Hindlimb muscle (tissue), 1 donor: ENCODE results near the gene EIF1AD. TPM values are rescaled to one million over a fixed set of nuclear protein-coding genes. Genes with fewer than 3 reads are reported as not detected.

Source experiments
- DNase-seq: peaks from one replicate; pipeline ENCODE4 v3.0.0-alpha.2; 2013
- polyA plus RNA-seq: library from polyadenylated mRNA; unstranded; fragments of 120-200 nt; gene quantifications from one replicate; pipeline ENCODE4 v1.2.1, GENCODE V29; 2013; ENCODE audit not compliant: insufficient read length

EIF1AD gene
- polyA plus RNA-seq, 1 donor, result 17.6 TPM

DNA sequence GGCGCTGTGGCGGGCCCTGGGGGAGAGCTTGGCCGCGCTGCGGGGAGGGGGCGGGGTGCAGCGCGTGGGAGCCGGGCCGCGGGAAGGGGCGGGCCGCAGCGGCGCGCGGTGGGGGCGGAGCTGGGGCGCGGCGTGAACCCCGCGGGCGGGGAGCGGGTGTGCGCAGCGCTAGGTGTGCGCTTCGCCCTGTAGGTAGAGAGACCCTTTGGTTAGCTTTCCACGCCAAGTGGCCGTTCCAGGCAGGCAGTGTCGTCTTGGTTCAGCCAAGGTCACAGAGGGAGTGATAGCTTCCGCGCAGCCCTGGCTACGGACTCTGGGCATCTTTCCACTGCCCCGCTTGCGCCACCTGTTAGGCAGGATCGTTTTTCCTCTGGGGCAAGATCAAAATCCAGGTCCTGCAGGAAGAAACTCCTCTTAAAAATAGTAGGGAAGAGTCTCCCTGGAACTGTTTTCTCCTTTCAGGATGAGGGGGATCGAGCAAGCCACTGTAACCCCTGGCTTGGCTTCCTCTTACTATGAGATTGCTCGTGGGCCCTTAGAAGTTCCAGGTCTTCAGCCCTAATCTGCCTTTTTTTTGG, 780 bp upstream of the EIF1AD start:
- DNase-seq, result no peak

DNA sequence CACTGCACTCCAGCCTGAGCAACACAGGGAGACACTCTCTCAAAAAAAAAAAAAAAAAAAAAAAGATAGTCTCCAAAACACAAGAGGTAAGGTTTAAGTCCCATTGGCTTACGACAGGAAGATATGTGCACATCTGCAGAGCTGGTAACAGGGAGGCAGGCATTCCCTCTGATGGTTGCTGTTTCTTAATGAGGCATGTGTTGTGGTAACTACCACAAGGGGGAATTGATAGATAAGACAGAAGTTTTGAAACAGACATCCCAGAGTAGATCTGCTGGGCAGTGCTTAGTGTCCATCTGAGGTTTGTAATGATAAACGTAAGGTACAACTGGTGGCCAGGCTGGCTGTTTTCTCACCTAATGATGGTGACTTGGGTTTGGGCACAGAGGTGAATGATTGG, 4.7 kb downstream of the EIF1AD start:
- no peak for DNase-seq

DNA sequence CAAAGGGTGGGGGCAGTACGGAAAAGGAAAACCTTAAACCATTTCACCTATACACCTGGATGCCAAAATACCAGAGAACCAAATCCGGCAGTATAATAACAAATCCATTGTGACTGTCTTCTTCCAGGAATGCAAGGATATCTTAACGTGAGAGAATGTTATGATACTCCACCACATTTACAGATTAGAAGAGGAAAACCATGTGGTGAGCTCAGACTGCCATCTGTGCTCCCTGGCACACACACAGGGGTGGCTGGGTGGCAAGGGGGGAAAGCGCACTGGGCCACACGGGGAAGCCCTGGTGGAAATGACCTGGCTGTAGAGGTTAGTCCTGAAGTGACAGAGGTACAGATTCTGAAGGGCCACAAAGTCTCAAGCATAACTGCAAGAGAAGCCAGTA, 9.9 kb downstream of the EIF1AD start:
- no peak for DNase-seq

DNA sequence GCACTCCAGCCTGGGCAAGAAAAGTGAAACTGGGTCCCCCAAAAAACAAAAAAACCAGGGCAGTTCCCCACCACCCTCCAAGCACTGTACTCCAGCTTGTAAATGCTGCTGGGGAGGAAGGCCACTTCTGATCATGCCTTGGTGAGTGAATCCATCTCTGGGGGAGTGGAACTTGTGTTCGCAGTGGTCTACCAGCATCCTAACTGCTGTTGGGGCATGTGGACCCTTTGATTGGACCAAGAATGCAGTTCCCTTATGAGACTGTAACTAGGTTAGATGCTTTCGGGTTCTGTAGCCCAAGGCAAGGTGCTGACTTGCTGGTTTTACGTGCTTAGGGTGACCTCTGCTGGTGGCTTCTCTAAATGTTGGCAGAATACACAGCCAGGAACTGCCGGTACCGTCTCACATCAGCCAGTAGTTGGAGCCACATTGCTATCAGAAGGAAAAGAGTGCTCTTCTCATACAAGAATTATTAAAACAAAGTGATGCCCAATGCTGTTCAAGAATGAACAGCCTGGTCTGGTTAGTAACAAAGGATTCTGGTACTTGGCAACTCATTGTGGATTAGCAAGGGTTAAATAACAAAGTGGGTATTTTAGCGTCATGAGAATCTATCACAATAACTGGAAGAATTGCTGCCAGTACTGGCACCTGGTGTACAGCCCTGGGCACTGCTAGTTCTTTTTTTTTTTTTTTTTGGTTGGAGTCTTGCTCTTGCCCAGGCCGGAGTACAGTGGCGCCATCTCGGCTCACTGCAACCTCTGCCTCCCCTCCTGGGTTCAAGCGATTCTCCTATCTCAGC, 13.0 kb downstream of the EIF1AD start:
- peak; percentile 93 for DNase-seq

DNA sequence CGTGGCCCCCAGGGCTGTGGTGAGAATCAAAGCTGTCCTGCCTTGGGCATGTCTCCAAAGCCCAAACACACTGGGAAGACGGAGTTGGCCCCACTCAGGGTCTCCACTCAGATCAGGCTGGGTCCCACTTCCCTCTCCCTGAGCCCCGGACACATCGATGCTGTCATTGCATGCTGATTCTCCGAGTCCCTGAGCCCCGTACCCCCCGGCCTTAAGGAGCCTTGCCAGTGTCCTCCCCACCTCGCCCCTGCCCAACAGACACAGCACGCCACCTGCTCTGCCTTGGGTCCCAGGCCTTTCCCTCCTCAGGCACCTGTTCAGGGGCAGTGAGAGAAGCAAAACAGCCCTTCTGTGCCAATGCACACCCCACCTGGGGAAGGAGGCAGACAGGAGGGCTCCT, 14.6 kb downstream of the EIF1AD start:
- DNase-seq, result no peak

DNA sequence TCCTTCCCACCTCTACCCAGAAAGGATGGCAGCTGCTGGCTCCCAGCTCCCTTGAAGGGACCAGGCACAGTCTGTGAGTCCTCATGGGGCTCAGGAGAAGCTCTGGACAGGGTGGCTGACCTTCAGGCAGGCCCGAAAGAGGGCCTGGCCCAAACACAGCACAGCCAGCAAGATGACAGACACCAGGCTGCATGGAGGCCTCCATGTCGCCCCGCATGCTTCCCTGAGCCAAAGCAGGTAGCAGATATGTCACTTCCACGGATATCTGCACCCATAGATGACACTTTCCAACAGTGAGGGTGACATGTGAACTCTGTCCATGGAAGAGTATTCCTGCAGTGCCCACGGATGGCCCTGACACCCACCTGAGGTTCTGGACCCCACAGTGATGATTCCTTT, 18.4 kb downstream of the EIF1AD start:
- no peak for DNase-seq

DNA sequence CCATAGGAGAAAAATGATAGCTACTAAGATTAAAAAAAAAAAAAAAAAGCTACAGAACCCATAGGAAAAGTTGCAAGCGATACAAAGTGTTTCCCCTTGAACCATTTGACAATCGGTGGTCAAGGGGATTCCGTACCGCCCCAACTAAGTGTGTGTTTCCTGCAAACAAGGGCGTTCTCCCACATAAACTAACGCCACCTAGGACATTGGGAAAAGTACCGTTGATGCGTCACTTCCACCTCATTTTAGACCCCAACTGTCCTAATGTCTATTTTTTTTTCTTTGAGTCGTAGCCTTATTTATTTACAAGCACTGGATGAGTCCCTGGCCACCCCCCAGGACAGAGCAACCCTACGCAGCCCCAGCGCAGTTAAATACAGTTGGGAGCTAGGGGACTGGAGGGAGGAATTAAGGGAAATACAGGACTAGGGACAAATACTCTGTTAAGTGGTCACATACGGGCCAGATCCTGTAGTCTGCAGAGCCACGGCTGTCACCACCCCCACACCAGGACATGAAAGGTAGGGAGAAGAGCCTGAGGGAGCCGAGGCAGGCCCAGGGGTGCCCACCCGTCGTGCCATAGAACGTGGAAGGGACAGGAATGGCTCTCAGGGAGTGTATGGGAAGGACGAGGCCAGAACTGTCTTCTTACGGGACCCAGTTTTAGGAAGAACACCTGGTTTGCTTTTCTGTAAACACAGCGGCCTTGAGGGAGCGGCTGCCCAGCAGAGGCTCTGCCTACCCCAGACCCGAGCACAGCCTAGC, 19.0 kb downstream of the EIF1AD start:
- DNase-seq, result no peak

DNA sequence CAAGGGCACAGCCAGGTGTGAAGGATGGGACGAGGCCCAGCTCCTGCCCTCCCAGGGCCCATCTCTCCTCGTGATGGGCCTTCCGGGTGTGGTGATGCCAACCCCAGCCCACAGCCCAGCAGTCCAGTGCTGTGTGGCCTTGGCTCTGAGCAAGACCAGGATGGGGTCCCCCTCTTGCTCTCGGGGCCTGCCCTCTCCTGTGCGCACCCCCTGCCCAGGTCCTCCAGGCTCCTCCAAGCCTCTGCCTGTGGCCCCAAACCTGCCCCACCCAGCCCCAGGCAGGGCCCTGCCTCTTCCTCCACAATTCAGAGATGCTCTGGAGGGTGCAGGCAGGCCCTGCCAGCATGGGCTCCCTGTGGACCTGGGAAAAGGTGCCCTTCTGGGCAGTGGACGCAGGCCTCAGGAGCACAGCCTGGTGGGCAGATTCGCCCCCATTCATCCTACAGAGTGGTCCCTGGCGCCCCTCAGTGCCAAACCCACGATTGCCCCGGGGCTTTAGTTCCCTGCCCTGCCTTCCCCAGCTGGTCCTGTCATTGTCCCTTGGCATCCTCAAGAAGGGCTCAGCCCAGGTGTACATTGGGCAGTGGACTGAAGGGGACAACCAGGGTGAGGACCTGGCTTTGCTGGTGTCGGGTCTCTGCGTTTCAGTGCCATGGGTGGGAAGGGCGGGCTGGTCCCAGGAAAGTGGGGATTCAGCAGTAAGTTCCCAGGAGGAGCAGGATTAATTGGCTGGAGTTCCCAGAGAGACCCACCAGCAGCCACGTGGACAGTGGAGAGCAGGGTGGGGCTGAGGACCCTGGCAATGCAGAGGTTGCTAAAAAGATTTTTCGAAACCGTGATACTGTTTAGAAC, 19.8 kb downstream of the EIF1AD start:
- no peak for DNase-seq

DNA sequence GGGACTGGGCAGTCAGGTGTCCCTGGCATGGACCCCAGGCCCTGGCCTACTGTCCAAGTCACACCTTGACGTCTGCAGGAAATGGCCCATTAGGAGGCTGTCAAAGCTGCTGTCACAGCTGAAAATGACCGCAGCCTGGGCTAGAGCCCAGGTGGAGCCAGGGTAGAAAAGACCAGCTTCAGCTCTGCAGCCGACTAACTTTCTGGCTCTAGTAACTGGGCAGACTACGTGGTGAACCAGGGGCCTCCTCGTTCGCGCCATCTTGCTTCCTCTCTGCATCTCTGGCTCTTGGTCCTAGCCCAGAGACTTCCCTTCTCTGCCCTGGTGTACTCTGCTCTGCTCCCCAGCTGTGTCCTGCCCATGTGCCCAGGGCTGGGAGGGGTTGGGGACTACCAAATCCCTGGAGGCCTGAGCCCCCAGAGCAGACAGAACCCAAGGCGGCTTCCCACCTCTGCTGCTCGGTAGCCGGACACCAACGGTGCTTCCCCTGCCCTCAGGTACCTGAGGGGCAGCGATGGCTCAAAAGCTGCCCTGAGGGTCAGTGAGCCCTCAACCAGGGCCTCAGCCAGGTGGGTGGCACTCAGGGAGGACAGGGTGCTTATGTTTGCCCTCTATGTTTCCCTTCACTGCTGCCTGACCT, 20.7 kb downstream of the EIF1AD start:
- DNase-seq, result no peak

DNA sequence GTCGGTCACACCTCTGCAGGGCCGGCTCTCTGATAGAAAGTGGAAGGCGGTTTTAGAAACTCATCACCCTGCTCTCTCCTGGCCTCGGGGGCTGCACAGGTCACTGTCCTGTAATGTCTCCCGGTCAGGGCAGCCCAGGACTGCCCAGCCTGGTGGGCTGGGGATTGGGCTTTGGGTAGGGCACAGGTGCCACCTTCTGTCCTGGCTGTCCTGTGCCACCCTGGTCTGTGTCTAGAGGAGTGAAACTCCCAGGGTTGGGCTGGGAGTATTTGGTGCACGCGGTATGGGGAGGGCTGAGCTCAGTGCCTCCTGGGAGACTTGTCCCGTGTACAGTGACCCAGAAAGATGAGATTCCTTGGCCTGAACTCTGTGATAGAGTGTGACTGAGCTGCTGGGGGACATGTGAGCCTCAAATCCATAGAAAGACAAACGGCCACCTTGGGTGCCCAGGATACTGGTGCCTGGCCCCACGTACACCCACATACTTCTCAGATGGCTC, 22.6 kb downstream of the EIF1AD start:
- no peak for DNase-seq

DNA sequence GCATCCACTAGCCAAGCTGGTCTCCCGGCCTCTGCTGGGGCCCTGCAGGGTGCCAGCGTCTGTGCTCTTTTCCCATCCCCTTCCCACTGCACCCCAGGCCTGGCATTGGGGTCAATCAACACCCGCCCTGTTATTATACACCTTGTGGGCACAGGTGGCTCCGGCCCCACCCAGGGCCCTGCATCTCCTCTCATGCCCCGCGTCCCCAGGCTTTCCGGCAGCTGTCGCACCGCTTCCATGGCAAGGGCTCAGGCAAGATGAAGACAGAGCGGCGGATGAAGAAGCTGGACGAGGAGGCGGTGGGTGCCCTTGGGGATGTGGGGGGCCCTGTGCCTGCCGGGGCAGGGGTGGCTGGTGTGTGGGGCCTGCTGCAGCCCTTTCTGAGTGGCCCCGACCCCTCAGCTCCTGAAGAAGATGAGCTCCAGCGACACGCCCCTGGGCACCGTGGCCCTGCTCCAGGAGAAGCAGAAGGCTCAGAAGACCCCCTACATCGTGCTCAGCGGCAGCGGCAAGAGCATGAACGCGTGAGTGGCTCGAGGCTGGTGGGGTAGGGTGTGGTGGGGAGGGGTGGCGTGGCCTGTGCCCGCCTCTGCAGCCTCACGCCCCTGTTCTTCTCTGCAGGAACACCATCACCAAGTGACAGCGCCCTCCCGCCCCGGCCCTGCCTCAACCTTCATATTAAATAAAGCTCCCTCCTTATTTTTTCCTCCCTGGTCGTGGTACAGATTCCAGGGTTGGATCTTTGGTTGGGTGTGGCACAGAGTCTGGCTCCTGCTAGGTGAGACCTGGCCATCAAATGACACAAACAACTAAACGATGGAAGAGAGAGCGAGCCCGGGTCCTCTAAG, 23.3 kb downstream of the EIF1AD start:
- no peak for DNase-seq

DNA sequence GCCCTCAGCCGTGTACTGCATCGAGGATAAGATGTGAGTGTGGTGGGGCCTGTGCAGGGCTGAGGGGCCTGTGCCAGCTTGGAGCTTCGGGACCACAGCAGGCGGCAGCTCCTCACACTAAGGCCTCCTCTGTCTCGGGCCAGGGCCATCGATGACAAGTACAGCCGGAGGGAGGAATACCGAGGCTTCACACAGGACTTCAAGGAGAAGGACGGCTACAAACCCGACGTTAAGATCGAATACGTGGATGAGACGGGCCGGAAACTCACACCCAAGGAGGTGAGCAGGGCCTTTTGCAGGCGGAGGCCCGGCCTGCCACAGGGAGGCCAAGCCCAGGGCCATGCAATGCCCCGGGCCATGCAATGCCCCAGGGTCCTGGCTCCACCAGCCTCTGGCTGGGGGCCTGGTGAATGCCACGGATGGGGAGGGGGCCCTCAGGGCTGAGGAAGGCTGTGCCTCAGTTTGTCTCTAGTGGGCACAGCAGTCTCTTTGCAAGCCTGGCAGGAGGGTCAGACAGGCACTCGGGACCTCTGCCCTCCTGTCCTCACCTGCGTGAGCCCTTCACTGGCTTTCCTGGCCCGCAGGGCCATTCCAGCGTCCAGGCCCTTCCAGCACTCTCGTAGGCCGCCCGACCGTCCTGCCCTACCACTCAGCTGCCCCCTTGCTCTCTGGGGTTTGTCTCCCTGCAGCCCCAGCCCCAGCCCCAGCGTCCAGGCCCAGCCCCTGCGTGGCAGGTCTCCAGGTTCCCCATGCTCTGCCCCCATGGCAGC, 24.2 kb downstream of the EIF1AD start:
- DNase-seq, result no peak

DNA sequence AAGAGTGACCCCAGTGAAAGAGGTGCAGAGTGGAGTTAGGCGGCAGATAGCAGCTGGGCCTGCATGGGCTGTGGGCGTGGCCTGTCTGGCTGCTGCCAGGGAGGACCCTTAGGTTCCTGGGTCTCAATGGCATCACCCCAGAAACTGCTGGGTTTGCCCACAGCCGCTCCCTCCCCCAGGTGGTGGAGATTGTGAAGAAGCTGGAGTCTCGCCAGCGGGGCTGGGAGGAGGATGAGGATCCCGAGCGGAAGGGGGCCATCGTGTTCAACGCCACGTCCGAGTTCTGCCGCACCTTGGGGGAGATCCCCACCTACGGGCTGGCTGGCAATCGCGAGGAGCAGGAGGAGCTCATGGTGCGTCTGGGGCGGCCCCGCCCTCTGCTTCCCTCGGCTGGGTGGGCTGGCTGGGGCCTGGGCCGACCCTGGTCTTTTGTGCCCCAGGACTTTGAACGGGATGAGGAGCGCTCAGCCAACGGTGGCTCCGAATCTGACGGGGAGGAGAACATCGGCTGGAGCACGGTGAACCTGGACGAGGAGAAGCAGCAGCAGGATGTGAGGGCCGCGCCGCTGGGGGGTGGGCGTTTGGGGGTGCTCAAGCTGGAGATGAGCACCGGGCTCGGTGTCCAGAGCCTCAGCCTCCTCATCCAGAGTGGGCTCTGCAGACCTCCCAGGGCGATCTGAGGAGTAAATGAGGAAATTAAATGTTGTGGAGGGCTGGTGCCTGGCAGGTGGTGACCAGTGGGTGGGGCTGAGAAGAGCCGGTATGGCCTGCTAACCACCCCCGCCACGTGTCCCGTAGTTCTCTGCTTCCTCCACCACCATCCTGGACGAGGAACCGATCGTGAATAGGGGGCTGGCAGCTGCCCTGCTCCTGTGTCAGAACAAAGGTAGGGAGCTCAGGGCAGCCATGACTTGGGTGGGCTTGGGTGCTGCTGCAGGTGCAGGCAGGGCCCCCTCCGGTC, 25.5 kb downstream of the EIF1AD start:
- no peak for DNase-seq

DNA sequence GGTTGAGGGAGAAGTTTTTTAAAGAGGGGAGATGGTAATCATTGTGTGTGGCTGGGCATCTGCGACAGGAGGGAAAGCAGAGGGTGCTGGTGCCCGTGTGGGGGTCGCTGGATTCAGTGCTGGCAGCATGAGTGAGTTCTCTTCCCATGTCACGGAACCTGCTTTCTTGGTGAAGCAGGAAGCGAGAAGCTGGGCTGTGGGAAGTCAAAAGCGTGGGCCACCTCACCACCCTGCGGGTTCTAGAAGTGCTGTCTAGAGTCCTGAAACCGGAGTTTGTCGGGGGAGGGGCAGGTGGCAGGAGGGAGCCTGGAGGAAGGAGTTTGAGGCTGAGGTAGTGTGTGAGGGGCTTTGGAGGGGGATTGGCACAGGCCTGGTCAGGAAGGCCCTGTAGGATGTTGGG, 26.2 kb downstream of the EIF1AD start:
- DNase-seq, result no peak

DNA sequence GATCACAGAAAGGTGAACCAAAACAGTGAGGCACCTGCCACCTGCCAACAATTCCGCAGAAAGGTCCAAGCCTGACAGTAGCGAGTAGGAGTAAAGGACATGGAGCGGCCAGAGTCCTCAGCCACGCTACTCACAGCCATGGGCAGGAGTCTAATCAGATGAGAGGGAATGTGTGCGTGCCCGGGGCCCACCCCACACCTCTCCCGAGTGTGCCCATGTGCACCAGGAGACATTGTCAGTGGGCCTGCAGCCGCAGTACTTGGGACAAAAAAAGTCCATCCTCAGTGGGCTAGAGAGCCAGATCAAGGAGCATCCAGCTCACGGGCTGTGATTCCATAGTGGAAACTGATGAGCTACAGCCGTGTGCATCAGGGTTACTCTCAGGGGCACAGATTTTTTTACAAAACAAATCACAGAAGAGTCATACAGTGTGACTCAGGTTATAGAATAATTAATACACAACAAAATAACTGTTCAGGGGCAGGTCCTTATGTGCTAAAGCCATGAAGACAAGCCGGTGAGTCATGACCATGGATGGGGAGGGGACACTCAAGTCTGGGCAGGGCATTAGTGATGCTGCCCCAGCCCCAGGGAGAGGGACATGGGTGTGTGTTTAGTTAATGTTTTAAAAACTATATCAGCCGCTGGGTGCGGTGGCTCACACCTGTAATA, 28.4 kb downstream of the EIF1AD start:
- no peak for DNase-seq

DNA sequence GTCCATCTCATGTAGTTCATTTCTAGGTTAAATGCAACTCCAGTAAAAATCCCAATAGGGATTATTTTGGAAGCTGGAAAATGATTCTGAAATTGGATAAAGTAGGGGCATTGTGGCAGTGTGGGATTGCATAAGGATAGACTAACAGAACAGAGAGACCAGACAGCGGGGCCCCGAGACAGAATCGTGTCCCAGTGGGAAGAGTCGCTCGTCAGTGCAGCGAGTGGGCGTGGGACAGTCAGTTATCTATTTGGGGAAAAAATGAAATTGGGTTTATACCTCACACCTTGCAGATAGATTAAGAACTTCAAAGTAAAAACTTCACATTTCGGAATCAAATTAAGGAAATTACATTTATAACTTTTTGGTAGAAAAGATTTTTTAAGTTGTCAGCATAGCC, 29.8 kb downstream of the EIF1AD start:
- DNase-seq, result no peak

DNA sequence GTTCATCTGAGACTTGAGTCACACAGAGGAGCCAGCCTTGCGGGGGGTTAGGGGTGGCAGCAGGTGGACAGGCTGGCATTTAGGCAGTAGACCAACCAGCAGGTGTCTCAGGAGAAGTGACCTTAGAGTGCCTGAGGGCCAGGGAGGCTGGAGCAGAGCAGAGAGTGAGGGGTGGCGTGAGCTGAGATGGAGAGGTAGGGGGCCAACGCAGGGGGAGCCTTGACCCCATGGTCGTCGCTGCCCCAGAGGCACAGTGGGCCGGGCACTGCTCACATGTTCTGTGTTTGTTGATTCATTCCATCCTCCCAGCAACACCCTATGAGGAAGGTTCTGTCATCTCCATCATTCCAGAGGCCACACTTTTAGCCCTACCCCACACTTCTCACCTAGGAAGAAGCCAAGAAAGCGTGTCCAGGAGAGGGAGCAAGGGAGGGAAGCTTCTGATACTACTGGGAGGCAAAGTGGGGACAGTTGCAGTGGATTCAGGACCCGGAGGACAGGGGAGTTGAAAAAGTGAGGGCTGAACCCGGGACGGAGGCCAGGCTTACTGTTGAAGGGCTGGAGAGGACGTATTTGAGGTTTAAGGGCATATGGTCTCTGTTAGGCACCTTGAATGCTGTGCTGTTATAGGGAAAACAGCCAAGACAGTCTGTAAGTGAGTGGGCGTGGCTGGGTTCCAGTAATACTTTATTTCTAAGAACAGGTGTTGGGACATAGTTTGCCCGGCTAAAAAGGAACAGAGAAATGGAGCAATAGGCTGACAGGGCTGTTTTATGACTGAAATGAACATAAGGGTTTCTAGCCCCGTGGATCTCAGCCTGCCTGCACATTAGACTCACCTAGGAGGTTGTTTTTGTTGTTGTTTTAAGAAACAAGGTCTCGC, 33.1 kb downstream of the EIF1AD start:
- no peak for DNase-seq
